Fibroblast of lung (primary cell): ENCODE measurements around the gene KIF1B. TPM values are rescaled to one million over a fixed set of nuclear protein-coding genes. Genes with fewer than 3 reads are reported as not detected.

Experiments
- DNase-seq, 2 donors: peaks; one replicate each; pipeline versions ENCODE4 v3.0.0 to v3.0.0-alpha.2; 2010; ENCODE audit warnings: low read depth in 2 of 2
- H2AFZ ChIP-seq: 2 replicates; pipeline ENCODE4 v1.5.1; 2012; ENCODE audit warnings: low read length, control low read depth, inconsistent platforms
- H3K27ac ChIP-seq: 2 replicates; pipeline ENCODE4 v1.5.1; 2011; ENCODE audit warnings: low read length, control low read depth; ENCODE audit not compliant: insufficient read depth
- H3K27me3 ChIP-seq: 2 replicates; pipeline ENCODE4 v1.5.1; 2011; ENCODE audit warnings: mild to moderate bottlenecking, low read length; ENCODE audit not compliant: control insufficient read depth, insufficient read depth
- H3K36me3 ChIP-seq: 2 replicates; pipeline ENCODE4 v1.5.1; 2011; ENCODE audit warnings: low read length; ENCODE audit not compliant: control insufficient read depth, insufficient read depth
- H3K4me1 ChIP-seq: 2 replicates; pipeline ENCODE4 v1.5.1; 2011; ENCODE audit warnings: low read length; ENCODE audit not compliant: control insufficient read depth, insufficient read depth; ENCODE audit errors: extremely low read depth
- H3K4me2 ChIP-seq: 2 replicates; pipeline ENCODE4 v1.5.1; 2011; ENCODE audit warnings: low read length, control low read depth; ENCODE audit not compliant: insufficient read depth; ENCODE audit errors: extremely low read depth
- H3K4me3 ChIP-seq, 4 experiments: fragments of 200-600 bp in 1 of 4; sonication (generic) in 1 of 4; replicated peaks in 1 of 4; 2 replicates each; pipeline ENCODE4 v1.5.1; 2011 to 2016; ENCODE audit warnings: low read length in 4 of 4, low read depth in 3 of 4, mild to moderate bottlenecking in 3 of 4, control low read depth in 2 of 4, inconsistent platforms in 1 of 4, mixed read lengths in 1 of 4; ENCODE audit not compliant: insufficient read depth in 1 of 4; ENCODE audit errors: control extremely low read depth in 1 of 4
- H3K79me2 ChIP-seq: 2 replicates; pipeline ENCODE4 v1.5.1; 2012; ENCODE audit warnings: mild to moderate bottlenecking, low read length, inconsistent platforms; ENCODE audit not compliant: control insufficient read depth, insufficient read depth
- H3K9ac ChIP-seq: 2 replicates; pipeline ENCODE4 v1.5.1; 2011; ENCODE audit warnings: mild to moderate bottlenecking, low read length, control low read depth; ENCODE audit not compliant: insufficient read depth
- H3K9me3 ChIP-seq: 2 replicates; pipeline ENCODE4 v1.5.1; 2012; ENCODE audit warnings: low read depth, low read length; ENCODE audit not compliant: control insufficient read depth, insufficient read depth
- H4K20me1 ChIP-seq: 2 replicates; pipeline ENCODE4 v1.5.1; 2011; ENCODE audit warnings: low read length; ENCODE audit not compliant: control insufficient read depth, insufficient read depth; ENCODE audit errors: extremely low read depth
- EZH2 ChIP-seq: IDR thresholded peaks from 2 replicates; pipeline ENCODE4 v1.5.1; 2012; ENCODE audit warnings: low read length, control low read depth, mild to moderate bottlenecking; ENCODE audit errors: missing control alignments
- polyA plus RNA-seq, 2 donors: library from polyadenylated mRNA; depleted of rRNA in 1 of 2; stranded (reverse) in 1 of 2; unstranded in 1 of 2; fragments of >200 nt; gene quantifications; 2 replicates each; pipeline ENCODE4 v1.2.1, GENCODE V29; 2011 to 2012; ENCODE audit warnings: missing spikeins in 1 of 2
- total RNA-seq: library from RNA; depleted of rRNA; stranded (reverse); fragments of >200 nt; gene quantifications from 2 replicates; pipeline ENCODE4 v1.2.1, GENCODE V29; 2014
- TF ChIP-seq, protein P1 (sequence below), 2 donors: IDR thresholded peaks in 1 of 2; conservative IDR thresholded peaks in 1 of 2; 1 replicate in 1 of 2; 2 replicates in 1 of 2; pipeline ENCODE4 v1.5.1; 2011 to 2012; ENCODE audit warnings: low read length in 2 of 2, control low read depth in 1 of 2, inconsistent platforms in 1 of 2, low read depth in 1 of 2, mild to moderate bottlenecking in 1 of 2

KIF1B gene
- total and polyA plus RNA-seq, 2 donors (not counting 1 experiment from before 2014, with no cell fraction given), result 23.6 to 34.3 TPM

DNA sequence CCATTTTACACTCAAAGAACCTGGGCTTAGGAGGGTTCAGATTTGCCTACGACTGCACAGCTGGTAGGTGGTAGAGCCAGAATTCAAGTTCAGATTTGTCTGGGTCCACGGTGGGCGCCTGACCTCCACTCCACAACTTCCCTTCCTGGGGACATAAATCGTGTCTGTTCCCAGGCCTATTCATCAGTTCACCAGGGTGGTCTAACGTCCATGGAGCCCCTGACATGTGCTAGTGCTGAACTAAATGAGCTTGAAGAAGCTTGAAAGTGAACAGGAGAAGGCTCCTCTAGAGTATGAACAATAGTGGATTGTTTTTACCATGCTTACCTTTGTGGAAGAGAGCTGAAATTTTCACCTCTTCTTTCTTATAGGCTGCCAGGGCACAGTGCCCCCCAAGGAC is 32.5 kb upstream of the KIF1B start:
- Histone ChIP-seq H3K9ac (no peak overlapping the region), H3K4me1 (no peaks in the 10 kb centered on the region)
- no peak for DNase-seq

GRCh38 chr1:10178597-10179405 is 31.6 kb upstream of the KIF1B start:
- TF ChIP-seq, protein P1, sequence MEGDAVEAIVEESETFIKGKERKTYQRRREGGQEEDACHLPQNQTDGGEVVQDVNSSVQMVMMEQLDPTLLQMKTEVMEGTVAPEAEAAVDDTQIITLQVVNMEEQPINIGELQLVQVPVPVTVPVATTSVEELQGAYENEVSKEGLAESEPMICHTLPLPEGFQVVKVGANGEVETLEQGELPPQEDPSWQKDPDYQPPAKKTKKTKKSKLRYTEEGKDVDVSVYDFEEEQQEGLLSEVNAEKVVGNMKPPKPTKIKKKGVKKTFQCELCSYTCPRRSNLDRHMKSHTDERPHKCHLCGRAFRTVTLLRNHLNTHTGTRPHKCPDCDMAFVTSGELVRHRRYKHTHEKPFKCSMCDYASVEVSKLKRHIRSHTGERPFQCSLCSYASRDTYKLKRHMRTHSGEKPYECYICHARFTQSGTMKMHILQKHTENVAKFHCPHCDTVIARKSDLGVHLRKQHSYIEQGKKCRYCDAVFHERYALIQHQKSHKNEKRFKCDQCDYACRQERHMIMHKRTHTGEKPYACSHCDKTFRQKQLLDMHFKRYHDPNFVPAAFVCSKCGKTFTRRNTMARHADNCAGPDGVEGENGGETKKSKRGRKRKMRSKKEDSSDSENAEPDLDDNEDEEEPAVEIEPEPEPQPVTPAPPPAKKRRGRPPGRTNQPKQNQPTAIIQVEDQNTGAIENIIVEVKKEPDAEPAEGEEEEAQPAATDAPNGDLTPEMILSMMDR (conservative IDR thresholded peaks at IDR 0.05 in 1 of 2, IDR thresholded peaks at IDR 0.05 in 1 of 2; ENCODE audit: low read depth in 1 of 2, low read length in 2 of 2), result no peak
- TF ChIP-seq EZH2, result no peak
- no peaks in the 10 kb centered on the region for H3K27me3 ChIP-seq
- H3K27ac ChIP-seq, result no peak overlapping the region
- DNase-seq, result no peak
- H3K9ac ChIP-seq, result no peak overlapping the region
- H3K9me3 ChIP-seq, result no peaks in the 10 kb centered on the region
- no peak overlapping the region for H3K4me2 ChIP-seq
- no peak overlapping the region for H2AFZ ChIP-seq
- H3K36me3 ChIP-seq, result peaks cover 8% of the 10 kb centered on the region
- H3K4me1 ChIP-seq, result no peaks in the 10 kb centered on the region
- H3K79me2 ChIP-seq, result no peaks in the 10 kb centered on the region
- H4K20me1 ChIP-seq, result peaks cover 2% of the 10 kb centered on the region
- no peak overlapping the region for H3K4me3 ChIP-seq

More for the DNA sequence above, 32.5 kb upstream of the KIF1B start:
- no peak overlapping the region for H2AFZ ChIP-seq
- peaks cover 11% of the 10 kb centered on the region for H3K36me3 ChIP-seq
- H3K79me2 ChIP-seq, result no peaks in the 10 kb centered on the region
- TF ChIP-seq EZH2, result no peak
- TF ChIP-seq, protein P1 (conservative IDR thresholded peaks at IDR 0.05 in 1 of 2, IDR thresholded peaks at IDR 0.05 in 1 of 2; ENCODE audit: low read depth in 1 of 2, low read length in 2 of 2), result no peak
- peaks cover 2% of the 10 kb centered on the region for H4K20me1 ChIP-seq
- no peak overlapping the region for H3K4me3 ChIP-seq
- H3K27ac ChIP-seq, result no peak overlapping the region
- no peaks in the 10 kb centered on the region for H3K9me3 ChIP-seq
- H3K4me2 ChIP-seq, result no peak overlapping the region
- H3K27me3 ChIP-seq, result no peaks in the 10 kb centered on the region

- TF ChIP-seq, protein P1 (conservative IDR thresholded peaks at IDR 0.05 in 1 of 2, IDR thresholded peaks at IDR 0.05 in 1 of 2; ENCODE audit: low read depth in 1 of 2, low read length in 2 of 2), result no peak
- TF ChIP-seq EZH2, result no peak
- Histone ChIP-seq H3K79me2 (no peaks in the 10 kb centered on the region), H3K27me3 (no peaks in the 10 kb centered on the region), H3K9me3 (no peaks in the 10 kb centered on the region), H3K4me3 (no peak overlapping the region), H2AFZ (no peak overlapping the region), H3K9ac (no peak overlapping the region), H3K27ac (no peak overlapping the region), H4K20me1 (peaks cover 2% of the 10 kb centered on the region), H3K4me1 (no peaks in the 10 kb centered on the region), H3K4me2 (no peak overlapping the region), H3K36me3 (peaks cover 8% of the 10 kb centered on the region)
- no peak for DNase-seq
Measured at GRCh38 chr1:10179406-10180091, 30.8 kb upstream of the KIF1B start.
